RKO (cell line): Measurements from ENCODE around the gene DPP8.
"Not testable (repeated sequence)": the region's sequence is repeated elsewhere in the genome, so short reads cannot be mapped to it uniquely, and the experiment has no call there.

Experiments used
- DNase-seq: peaks from one replicate; pipeline ENCODE4 v3.0.0-alpha.2; 2016; ENCODE audit warnings: low spot score

Gene DPP8

DNA sequence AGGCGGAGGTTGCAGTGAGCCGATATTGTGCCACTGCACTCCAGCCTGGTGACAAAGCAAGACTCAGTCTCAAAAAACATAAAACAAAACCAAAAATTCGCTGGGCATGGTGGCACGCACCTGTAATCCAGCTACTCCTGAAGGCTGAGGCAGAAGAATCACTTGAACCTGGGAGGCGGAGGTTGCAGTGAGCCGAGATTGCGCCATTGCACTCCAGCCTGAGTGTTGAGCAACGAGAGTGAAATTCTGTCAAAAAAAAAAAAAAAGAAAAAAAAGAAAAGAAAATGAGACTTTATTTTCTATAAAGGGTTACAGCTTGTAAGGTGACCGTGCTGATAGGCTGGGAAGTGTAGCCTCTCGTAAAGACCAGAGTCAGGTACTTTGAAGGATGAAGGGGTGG is 6.7 kb upstream of the DPP8 start:
- no peak for DNase-seq

DNA sequence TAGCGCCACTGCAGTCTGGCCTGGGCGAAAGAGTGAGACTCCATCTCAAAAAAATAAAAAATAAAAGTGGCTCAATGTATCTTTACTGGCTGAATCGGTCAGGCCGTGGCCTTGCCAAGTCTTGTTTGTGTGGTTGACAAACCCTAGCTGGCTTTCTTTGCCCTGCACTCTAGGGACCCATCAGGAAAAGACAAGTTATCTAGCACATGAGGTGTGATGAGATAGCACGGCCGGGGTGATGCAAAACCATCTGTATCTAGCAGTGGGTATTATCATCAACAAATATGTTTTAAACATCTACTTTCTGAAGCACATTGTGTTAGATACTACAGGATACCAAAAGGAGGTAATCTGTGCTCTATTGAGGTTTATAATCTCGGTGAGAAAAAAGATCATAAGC is 3.9 kb upstream of the DPP8 start:
- DNase-seq: no peak

DNA sequence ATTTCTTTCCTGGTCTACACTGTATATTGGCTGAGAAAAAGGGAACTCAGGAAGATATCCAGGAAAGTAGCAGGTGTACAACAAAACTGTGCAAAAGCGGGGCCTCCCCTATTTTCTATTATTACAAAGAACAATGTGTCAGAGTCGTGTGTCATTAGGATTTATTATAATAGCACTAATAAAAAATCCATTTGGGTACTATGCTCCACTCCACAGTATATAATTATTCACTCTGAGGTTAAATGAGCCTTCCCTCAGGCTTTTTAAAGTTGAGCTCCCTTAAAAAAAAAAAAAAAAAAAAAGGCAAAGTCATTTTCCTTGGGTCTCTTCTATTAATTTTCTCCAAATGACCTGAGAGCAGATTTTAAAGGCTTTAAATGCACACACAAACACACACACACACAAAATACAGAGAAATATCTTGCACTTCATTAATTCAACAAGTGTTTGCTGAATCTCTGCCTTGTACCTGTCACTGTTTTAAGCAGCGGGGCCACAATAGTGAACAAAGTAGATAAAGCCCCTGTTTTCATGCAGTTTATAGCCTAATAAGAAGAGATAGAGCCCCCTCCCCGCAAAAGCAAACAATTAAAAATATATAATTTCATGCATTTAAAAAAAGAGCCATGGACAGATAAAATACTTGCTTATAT is 1.3 kb upstream of the DPP8 start:
- DNase-seq: no peak

DNA sequence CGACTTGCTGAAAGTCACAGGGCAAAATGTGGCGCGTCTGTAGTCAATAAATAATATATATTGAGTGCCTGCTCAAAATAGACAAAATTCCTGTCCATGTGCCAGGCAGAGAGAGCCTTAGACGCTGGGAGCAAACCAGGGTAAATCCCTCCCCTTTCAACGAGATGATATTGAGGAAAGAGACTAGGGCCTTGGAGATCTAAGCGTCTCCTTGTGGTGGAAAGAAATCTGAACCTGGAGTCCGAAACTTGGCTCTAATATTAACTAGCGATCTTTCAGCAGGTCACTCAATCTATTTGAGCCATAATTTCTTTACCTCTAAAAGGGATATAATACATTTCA is 348 bp upstream of the DPP8 start:
- no peak for DNase-seq

DNA sequence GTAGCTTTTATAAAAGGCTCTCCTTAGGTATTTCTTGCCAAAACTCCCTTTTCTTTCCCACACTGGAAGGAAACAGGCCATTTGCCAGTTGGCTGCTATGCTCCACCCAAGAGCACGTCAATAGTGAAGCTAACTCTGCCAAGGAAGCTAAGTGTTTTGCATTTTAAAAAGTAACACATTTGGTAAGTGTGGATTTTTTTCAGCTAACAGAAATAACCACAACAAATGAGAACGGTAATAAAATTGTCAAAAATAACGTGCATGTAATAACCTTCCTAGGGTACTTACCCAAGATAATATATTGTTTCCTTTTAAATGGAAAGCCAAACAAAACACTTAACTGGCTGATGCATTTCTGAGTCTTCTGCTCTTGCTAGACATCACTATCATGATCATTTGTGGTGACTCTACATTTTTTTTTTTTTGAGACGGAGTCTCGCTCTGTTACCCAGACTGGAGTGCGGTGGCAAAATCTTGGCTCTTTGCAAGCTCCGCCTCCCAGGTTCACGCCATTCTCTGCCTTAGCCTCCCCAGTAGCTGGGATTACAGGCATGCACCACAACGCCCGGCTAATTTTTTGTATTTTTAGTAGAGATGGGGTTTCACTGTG is 4.6 kb downstream of the DPP8 start:
- DNase-seq: no peak

DNA sequence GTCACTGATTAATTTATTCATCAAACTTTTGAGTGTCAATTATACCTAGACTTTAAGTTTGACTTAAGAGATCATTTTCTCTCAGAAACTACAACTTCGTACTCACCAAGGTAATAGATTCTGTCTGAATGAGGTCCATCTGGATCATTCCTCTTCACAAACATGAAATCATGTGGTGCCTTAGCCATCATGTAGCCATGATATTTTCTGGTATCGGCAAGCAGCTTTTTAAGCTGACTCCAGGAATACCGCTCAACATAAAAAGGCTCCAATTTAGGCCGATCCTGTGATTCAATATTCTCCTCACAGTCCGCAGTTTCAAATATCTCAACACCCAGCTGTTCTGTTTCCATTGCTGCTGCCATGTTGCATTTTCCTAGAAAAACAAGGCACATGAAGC is 5.3 kb downstream of the DPP8 start:
- no peak for DNase-seq

DNA sequence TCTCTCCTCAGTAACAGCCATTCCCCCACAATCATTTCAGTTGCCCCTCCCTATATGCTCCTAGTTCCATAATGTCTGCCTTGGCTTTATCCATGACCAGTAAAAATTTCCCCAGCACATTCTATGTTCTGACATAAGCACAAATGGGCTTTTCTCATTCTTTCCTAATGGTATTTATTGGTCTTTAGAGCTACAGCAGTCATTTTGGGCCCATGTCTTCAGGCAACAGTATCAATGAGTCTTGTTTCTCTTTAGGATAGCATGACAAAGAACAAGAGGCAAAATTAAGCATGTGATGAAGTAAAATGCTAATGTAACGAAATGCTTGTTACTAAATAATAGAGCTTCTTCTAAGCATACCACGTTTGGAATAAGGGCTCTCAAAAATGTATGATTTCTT is 8.2 kb downstream of the DPP8 start:
- DNase-seq: no peak

DNA sequence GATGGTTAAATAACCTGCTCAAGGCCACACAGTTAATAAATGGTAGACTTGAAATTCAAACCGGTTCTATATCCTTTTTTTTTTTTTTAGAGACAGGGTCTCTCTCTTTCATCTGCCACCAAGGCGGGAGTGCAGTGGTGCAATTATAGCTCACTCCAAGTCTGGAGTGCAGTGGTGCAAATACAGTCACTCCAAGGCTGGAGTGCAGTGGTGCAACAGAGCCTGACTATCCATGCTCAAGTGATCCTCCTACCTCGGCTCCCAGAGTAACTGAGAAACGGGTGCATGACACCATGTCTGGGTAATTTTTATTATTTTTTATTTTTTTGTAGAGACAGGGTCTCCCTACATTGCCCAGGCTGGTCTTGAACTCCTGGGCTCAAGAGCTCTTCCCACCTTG is 23.4 kb downstream of the DPP8 start:
- no peak for DNase-seq

DNA sequence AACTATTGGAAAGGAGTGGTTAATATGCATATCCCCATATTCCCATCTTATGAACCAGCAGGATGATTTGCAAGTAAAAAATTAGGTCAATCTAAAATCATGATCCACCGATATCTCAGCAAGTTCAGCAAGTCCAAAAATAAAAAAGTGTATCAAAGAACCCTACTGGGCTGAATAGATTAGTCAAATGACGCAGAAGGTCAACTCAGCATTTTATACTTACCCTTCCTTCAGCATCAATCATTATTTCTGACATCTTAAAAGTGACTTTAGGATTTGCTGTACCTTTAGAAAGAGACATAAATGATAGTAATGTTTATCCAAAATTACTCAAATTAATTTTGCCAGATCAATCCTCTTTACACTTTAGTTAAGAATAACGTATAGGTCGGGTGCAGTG is 32.6 kb downstream of the DPP8 start:
- no peak for DNase-seq

DNA sequence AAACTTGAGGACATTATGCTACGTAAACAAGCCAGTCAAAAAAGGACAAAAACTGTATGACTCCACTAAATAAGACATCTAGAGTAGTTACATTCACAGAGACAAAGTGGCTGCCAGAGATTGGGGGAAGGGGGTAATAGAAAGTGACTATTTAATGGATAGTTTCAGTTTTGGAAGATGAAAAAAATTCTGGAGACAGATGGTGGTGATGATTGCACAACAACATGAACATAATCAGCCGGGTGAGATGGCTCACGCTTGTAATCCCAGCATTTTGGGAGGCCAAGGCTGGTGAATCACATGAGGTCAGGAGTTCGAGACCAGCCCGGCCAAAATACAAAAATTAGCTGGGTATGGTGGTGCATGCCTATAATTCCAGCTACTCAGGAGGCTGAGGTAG is 40.6 kb downstream of the DPP8 start:
- DNase-seq: peak; percentile 10

DNA sequence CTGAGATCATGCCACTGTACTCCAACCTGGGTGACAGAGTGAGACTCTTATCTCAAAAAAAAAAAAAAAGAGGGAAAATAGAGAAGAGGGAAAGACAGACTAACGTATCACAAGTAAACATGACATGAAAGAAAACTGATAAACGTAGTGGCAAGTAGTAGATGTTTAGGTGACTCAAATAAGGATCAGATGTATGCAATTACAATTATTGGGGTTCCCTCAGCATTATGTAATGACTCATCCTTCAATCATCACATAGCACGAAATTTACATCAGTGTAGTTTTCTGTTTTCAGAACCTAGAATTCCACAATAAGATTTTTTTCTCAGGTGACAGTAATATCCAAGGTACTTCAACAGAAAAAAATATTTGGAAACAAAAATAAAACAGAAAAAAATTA is 46.6 kb downstream of the DPP8 start:
- DNase-seq: peak; percentile 62

DNA sequence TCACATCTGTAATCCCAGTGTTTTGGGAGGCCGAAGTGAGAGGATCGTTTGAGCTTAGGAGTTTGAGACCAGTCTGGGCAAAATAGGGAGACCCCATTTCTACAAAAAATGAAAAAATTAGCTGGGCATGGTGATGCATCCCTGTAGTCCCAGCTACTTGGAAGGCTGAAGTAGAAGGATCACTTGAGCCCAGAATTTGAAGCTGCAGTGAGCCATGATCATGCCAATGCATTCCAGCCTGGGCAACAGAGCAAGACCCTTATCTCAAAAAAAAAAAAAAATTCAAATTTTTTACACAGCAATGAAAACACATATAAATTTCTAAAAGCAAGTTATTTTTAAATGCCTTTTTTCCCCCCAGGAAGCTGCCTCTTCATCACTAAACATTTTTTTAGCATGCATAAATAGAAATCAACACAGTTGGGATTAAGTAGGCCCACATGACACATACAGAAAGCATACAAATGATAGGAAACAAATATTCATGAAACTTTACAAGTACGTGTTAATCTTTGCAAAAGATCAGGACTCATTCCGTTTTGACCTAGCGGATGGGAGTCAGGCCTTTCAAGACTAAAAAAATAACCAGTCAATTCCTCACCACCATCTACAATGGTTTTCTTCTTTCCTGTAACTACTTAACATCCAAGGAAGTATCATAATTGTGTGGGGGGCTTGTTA is 49.1 kb downstream of the DPP8 start:
- DNase-seq: no peak

DNA sequence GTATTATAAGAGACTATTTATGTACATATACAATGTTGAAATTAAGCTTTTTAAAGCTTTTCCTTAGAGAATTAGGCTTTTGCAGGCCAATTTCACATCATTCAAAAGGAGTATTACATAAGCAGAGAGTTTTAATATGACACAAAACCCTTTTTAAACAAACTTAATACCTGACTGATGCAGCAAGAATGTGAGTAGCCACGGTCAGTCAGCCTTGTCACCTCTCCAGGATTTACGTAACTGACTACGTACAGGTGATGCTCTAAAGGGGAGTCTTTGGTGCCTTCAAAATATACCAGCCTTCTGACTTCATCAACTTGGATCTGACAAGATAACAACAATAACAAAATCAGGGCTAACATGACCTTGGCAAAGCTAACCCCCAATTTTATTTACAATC is 50.6 kb downstream of the DPP8 start:
- DNase-seq: no peak

DNA sequence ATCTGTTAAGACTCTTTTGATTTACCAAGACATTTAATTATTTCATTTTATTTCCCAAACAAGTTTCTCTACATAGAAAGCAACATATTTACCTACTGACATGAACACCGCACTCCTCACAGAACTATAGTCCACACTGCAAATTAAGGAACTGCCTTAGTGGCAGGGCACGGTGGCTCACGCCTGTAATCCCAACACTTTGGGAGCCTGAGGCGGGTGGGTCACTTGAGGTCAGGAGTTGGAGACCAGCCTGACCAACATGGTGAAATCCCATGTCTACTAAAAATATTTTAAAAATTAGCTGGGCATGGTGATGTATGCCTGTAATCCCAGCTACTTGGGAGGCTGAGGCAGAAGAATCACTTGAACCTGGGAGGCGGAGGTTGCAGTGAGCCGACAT is 54.4 kb downstream of the DPP8 start:
- not testable (repeated sequence) for DNase-seq

DNA sequence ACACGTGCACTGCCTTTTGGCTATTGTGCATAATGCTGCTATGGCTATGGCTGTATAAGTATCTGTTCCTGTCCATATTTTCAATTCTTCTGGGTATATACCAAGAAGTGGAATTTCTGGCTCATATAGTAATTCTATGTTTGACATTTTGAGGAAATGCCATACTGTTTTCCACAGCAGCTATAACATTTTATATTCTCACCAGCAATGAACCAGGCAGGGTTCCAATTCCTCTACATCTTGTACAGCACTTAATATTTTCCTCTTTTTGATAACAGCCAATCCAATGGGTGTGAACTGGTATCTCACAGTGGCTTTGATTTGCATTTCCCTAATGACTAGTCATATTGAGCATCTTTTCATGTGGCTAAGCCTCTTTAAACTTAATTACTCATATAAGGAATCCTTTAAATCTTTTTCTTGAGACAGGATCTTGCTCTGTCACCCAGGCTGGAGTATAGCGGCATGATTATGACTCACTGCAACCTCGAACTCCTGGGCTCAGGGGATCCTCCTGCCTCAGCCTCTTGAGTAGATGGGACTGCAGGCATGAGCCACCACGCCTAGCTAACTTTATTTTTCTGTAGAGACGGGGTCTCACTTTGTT is 56.6 kb downstream of the DPP8 start:
- DNase-seq: peak; percentile 65

DNA sequence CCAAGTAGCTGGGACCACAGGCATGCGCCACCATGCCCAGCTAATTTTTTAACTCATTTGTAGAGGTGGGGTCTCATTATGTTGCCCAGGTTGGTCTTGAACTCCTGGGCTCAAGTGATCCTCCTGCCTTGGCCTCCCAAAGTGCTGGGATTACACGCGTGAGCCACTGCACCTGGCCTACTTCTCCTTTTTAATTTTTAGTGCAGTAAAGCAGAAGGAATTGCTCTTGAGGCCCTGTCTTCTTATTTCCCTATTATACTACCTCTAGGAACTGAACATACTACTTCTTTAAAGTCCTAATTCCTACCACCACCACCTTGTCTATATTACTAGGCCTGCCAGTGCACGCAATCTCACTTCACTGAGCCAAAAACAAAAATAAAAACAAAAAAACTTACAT is 62.2 kb downstream of the DPP8 start:
- DNase-seq: not testable (repeated sequence)

DNA sequence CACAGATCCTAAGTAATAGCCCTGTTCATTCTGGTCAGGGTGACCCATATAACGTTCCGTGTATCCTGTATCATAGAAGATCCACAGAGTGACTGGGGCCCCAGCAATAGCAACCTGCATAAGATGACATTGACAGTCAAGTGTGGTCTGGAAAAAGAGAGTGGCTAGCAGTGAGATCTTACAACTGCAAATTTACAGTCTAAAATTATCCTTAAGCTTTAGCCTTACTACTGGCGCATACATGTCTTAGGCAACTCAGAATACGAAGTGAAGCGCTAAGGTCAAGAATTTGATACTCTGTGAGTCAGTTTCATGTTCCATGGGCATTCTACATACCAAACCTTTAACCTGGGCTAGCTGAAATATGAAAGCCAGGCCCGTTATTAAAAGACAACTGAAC is 65.5 kb downstream of the DPP8 start:
- DNase-seq: no peak

DNA sequence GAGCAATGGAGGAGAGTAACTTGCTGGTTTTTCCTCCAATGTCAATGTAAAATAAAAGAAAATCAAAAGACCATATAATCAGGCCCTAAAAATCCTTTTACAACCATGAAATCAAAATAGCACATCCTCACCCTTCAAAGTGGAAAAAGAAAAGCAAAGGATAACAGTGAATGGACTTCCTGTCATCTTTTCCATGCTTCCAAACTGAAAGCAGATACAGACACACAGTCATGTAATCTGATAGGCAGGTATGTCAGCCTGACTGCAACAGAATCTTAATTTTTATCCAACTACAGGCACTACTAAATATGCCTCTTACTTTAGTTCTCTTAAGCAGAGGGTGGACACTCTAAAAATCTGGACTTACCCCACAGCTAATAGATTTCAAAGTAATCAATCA is 66.9 kb downstream of the DPP8 start:
- no peak for DNase-seq

DNA sequence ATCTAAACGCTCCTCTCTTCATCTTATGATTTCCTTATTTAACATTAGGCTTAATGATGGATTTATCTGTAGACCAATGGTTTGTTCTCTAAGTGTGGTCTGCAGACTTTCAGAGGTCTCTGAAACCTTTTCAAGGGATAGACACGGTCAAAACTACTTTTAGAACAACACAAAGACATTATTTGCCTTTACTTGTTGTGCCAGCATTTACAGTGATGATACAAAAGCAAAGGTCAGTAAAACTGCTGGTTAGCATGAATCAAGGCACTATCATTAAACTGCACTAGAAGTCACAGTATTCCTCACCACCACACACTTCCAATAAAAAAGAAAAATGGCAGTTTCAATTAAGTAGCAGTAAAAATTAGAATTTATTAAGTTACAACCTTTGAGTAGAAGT is 70.3 kb downstream of the DPP8 start:
- no peak for DNase-seq

DNA sequence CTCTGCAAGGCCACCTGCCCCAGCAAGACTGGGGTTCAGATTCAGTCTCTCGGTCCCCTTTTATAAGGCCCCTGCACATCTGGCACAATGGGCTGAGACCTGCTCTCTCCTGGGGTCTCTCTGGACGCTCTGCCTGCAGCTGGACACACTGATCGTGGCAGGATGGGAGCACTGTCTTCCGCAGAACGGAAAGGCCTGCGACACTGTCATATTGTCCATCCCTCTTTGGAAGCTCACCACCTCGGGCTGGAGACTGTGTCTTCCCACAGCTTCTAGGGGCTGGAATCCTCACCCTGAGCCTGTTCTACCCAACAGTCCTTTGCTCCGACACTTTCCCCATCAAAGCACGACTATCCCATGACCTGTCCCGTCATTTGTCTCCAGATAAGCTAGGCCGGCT is 83.3 kb downstream of the DPP8 start:
- DNase-seq: no peak

DNA sequence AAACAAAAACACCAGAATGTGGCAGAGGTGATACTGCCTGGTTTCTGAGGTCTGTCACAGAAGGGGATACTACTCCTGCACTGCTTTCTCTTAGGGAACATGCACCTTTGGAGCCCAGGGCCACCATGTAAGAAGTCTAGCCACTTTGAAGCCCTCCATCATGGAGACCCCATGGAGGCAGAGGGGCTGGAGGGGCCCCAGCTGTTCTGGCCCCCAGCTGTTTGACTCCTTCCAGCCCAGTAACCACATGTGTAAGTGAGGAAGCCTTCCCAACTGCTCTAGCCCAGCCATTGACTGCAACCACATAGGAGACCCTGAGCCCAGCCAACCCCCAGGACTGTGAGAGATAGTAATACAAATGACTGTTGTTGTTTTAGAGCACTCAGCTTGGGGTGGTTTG is 85.8 kb downstream of the DPP8 start:
- no peak for DNase-seq

DNA sequence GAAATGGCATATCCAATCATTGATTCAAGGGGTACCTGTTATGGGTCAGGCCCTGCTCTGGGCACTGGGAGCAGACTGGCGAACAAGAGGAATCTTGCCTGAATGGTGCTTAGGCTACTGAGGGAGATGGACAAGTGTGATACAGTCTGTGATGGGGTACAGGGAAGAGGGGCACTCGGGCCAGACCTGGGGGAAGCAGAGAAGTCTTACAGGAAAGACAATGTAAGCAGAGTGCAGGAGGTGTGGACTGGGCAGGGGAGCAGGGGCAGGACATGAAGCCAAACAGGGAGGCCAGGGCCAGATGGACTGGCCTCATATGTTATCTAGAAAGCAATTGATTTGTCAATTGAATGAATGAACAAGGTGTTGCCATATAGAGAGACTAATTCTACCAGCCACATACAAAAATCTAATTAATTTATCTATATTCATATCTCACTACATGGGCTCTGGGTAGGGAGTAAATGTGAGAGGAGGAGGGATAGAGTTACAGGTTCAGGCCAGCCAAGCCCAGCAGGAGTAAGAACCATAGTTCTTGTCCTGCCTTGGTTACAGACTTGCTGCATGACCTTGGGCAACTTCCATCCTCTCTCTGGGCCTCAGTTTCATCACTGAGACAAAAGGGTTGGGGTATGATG is 91.2 kb downstream of the DPP8 start:
- no peak for DNase-seq

DNA sequence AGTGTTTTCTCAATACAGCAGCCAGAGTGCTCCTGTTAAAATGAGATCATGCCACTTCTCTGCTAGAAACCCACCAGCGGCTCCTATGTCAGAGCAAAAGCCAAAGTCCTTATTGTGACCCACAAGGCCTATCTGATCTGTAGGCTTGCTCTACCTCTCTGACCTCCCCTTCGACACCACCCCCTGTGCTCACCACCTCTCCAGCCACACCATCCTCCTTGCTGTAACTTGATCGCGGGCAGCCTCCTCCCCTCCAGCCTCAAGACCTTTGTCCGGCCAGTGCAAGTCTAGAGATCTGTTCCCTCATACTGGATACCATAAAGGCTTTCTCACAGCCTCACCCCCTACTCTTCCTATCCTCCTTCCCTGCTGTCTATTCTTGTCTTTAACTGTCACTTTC is 92.8 kb downstream of the DPP8 start:
- no peak for DNase-seq
